NB4 (cell line): Measurements from ENCODE around the gene POLR2I.

Experiments
- MYC ChIP-seq: IDR thresholded peaks from 2 replicates; pipeline ENCODE4 v1.6.1; 2011; ENCODE audit warnings: low read depth, low read length
- POLR2A ChIP-seq: IDR thresholded peaks from 2 replicates; pipeline ENCODE4 v1.6.1; 2011; ENCODE audit warnings: mild to moderate bottlenecking; ENCODE audit not compliant: insufficient read length; ENCODE audit errors: extremely low read depth
- TF ChIP-seq, protein P1 (sequence below): IDR thresholded peaks from one replicate; pipeline ENCODE4 v1.5.1; 2012; ENCODE audit warnings: low read depth, low read length
- TF ChIP-seq, protein P2 (sequence below): IDR thresholded peaks from 2 replicates; pipeline ENCODE4 v1.6.1; 2011; ENCODE audit warnings: low read depth, low read length

DNA sequence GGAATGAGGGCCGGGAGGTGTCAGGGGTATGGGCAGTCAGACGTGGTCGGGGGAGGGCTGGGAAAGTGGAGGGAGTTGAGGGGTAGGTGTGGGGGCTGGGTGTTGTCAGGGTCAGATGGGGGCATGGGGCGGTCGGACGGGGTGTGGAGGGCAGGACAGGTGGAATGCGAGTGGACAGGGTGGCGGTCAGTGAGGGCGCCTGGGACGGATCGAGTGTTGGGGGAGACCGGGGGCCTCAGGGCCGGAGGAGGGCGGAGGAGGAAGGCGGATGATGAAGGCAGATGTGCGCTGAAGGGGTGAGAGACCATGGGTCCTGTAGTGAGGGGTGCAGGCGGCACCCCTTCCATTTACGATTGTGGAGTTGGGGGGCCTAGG, 6.3 kb upstream of the POLR2I start:
- TF ChIP-seq, protein P1, sequence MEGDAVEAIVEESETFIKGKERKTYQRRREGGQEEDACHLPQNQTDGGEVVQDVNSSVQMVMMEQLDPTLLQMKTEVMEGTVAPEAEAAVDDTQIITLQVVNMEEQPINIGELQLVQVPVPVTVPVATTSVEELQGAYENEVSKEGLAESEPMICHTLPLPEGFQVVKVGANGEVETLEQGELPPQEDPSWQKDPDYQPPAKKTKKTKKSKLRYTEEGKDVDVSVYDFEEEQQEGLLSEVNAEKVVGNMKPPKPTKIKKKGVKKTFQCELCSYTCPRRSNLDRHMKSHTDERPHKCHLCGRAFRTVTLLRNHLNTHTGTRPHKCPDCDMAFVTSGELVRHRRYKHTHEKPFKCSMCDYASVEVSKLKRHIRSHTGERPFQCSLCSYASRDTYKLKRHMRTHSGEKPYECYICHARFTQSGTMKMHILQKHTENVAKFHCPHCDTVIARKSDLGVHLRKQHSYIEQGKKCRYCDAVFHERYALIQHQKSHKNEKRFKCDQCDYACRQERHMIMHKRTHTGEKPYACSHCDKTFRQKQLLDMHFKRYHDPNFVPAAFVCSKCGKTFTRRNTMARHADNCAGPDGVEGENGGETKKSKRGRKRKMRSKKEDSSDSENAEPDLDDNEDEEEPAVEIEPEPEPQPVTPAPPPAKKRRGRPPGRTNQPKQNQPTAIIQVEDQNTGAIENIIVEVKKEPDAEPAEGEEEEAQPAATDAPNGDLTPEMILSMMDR, result no peak
- TF ChIP-seq POLR2A (no peak), MYC (no peak)
- TF ChIP-seq, protein P2, sequence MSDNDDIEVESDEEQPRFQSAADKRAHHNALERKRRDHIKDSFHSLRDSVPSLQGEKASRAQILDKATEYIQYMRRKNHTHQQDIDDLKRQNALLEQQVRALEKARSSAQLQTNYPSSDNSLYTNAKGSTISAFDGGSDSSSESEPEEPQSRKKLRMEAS, result no peak
